Measurements from ENCODE around the gene RHOBTB3.

Gene RHOBTB3

DNA sequence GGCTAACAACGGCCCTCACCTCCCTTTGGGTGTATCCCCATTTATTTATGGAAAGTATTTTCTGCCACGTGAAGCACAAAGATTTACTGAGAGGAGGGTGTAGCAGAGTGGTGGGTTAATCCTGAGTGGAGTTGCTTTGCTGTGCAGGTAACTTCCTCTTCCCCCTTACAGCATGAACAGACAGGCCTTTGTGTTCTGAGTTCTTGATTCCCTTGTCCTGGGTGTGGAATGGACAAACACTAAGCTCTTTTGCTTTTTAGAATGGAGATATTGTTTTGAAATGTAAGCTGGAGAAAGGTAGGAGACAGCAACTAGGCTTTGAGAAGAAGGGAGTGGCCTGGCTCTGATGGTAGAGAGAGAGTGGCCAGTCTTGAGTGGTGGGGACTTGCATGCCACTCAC, 108.5 kb downstream of the RHOBTB3 start:
- H3K9me3 ChIP-seq (ENCODE audit: control insufficient read depth, low read length): no peaks in the 10 kb centered on the region
- no peak overlapping the region for H3K27ac ChIP-seq (ENCODE audit: insufficient read depth, low read depth, low read length, poor library complexity, severe bottlenecking)
- H3K4me3 ChIP-seq (ENCODE audit: insufficient read depth, low read depth, low read length): no peak overlapping the region
- H3K27me3 ChIP-seq (ENCODE audit: control insufficient read depth, insufficient read depth, low read length, poor library complexity, severe bottlenecking): no peaks in the 10 kb centered on the region
- 93 to 95% methylated on average over 2 of the region's 2 CpGs for WGBS, 2 experiments
- H3K4me1 ChIP-seq (ENCODE audit: control insufficient read depth, insufficient read depth, low read length): no peaks in the 10 kb centered on the region
- H3K36me3 ChIP-seq (ENCODE audit: control insufficient read depth, insufficient read depth, low read length): no peaks in the 10 kb centered on the region

GRCh38 chr5:95840956-95841705, 110.0 kb downstream of the RHOBTB3 start:
- Histone ChIP-seq H3K27me3 (ENCODE audit: control insufficient read depth, insufficient read depth, low read length, poor library complexity, severe bottlenecking) (no peaks in the 10 kb centered on the region), H3K4me3 (ENCODE audit: insufficient read depth, low read depth, low read length) (no peak overlapping the region), H3K27ac (ENCODE audit: insufficient read depth, low read depth, low read length, poor library complexity, severe bottlenecking) (no peak overlapping the region), H3K4me1 (ENCODE audit: control insufficient read depth, insufficient read depth, low read length) (no peaks in the 10 kb centered on the region), H3K9me3 (ENCODE audit: control insufficient read depth, low read length) (no peaks in the 10 kb centered on the region), H3K36me3 (ENCODE audit: control insufficient read depth, insufficient read depth, low read length) (no peaks in the 10 kb centered on the region)
- 94% methylated on average over 1 of the region's 1 CpG for WGBS, 2 experiments

GRCh38 chr5:95841914-95842812, 111.0 kb downstream of the RHOBTB3 start:
- 94 to 95% methylated on average over 5 of the region's 8 CpGs for WGBS, 2 experiments
- no peaks in the 10 kb centered on the region for H3K36me3 ChIP-seq (ENCODE audit: control insufficient read depth, insufficient read depth, low read length)
- no peaks in the 10 kb centered on the region for H3K9me3 ChIP-seq (ENCODE audit: control insufficient read depth, low read length)
- no peaks in the 10 kb centered on the region for H3K27me3 ChIP-seq (ENCODE audit: control insufficient read depth, insufficient read depth, low read length, poor library complexity, severe bottlenecking)
- H3K27ac ChIP-seq (ENCODE audit: insufficient read depth, low read depth, low read length, poor library complexity, severe bottlenecking): no peak overlapping the region
- no peaks in the 10 kb centered on the region for H3K4me1 ChIP-seq (ENCODE audit: control insufficient read depth, insufficient read depth, low read length)
- no peak overlapping the region for H3K4me3 ChIP-seq (ENCODE audit: insufficient read depth, low read depth, low read length)

DNA sequence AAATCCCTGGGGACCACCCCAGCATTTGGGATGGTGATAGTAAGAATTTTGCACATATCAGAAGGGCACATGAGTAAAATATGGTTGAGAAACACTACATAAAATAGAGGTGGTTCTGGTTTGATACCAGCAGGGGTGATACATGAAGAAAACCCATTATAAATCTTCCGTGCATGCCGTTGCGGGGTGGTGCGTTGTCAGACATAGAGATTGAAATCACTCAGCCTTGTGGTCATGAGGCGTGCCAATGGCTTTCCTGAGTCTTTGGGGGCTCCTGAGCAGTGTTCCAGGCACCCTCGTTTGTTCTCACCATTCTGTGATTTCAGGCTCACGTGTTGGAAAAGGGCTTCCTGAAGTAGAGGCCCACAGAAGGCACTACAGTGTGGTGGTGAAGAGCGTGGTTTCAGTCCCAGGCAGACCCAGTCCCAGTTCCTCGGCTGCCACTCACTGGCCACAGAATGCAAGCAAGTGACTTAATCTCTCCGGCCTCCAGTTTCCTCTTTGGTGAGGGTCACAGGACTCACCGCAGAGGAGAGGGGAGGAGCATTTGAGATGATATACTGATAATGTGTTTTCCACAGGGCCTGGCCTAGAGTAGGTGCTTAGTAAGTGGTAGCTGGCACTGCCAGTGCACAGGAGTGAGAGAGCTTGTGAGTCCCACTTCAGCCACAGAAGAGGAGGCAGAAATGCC, 111.9 kb downstream of the RHOBTB3 start:
- Histone ChIP-seq H3K36me3 (ENCODE audit: control insufficient read depth, insufficient read depth, low read length) (no peaks in the 10 kb centered on the region), H3K27ac (ENCODE audit: insufficient read depth, low read depth, low read length, poor library complexity, severe bottlenecking) (no peak overlapping the region), H3K9me3 (ENCODE audit: control insufficient read depth, low read length) (no peaks in the 10 kb centered on the region), H3K27me3 (ENCODE audit: control insufficient read depth, insufficient read depth, low read length, poor library complexity, severe bottlenecking) (no peaks in the 10 kb centered on the region), H3K4me1 (ENCODE audit: control insufficient read depth, insufficient read depth, low read length) (no peaks in the 10 kb centered on the region), H3K4me3 (ENCODE audit: insufficient read depth, low read depth, low read length) (no peak overlapping the region)
- WGBS, 2 experiments: 87 to 89% methylated on average over 11 of the region's 11 CpGs

DNA sequence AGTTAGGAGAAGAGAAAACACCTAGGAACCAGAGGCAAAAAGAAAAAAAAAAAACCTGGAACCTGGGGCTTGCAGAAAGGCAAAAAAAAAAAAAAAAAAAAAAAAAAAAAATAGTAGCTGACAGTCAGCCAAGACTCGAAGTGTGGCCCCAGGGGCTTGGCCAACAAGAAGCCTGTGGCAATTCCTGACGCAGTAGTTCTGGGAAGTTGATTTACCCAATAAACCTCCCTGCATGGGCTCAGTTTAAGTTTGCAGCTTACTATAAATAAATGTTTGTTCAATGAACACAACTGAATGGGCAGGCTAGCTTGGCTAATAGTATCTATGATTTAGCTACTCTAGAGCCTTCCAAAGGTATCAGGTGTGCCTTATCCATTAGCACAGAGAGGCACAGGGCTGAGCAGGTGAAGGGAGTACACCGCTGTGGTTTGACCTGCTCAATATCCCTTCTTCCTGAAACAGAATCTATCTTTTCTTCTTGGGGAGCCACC, 112.6 kb downstream of the RHOBTB3 start:
- Histone ChIP-seq H3K9me3 (ENCODE audit: control insufficient read depth, low read length) (no peaks in the 10 kb centered on the region), H3K4me1 (ENCODE audit: control insufficient read depth, insufficient read depth, low read length) (no peaks in the 10 kb centered on the region), H3K4me3 (ENCODE audit: insufficient read depth, low read depth, low read length) (no peak overlapping the region), H3K27ac (ENCODE audit: insufficient read depth, low read depth, low read length, poor library complexity, severe bottlenecking) (no peak overlapping the region), H3K36me3 (ENCODE audit: control insufficient read depth, insufficient read depth, low read length) (no peaks in the 10 kb centered on the region), H3K27me3 (ENCODE audit: control insufficient read depth, insufficient read depth, low read length, poor library complexity, severe bottlenecking) (no peaks in the 10 kb centered on the region)
- WGBS, 2 experiments: 91 to 95% methylated on average over 3 of the region's 3 CpGs

GRCh38 chr5:95845391-95845790, 114.3 kb downstream of the RHOBTB3 start:
- H3K27ac ChIP-seq (ENCODE audit: insufficient read depth, low read depth, low read length, poor library complexity, severe bottlenecking): no peak overlapping the region
- H3K36me3 ChIP-seq (ENCODE audit: control insufficient read depth, insufficient read depth, low read length): no peaks in the 10 kb centered on the region
- WGBS, 2 experiments: 80 to 85% methylated on average over 2 to 3 of the region's 3 CpGs
- no peaks in the 10 kb centered on the region for H3K4me1 ChIP-seq (ENCODE audit: control insufficient read depth, insufficient read depth, low read length)
- no peak overlapping the region for H3K4me3 ChIP-seq (ENCODE audit: insufficient read depth, low read depth, low read length)
- no peaks in the 10 kb centered on the region for H3K27me3 ChIP-seq (ENCODE audit: control insufficient read depth, insufficient read depth, low read length, poor library complexity, severe bottlenecking)
- H3K9me3 ChIP-seq (ENCODE audit: control insufficient read depth, low read length): no peaks in the 10 kb centered on the region

Measured in ectodermal cell (in vitro differentiated cells).